T follicular helper cell (primary cell): ENCODE data around the gene APOL4.
"Not testable (repeated sequence)": the region's sequence is repeated elsewhere in the genome, so short reads cannot be mapped to it uniquely, and the experiment has no call there.

Experiments used
- DNase-seq: peaks from one replicate; pipeline ENCODE4 v3.0.0-alpha.2; 2020; ENCODE audit warnings: low read depth
- total RNA-seq, 2 experiments: gene quantifications; one replicate each; lab custom pipeline; 2026; lab: John Stamatoyannopoulos, UW

Gene APOL4
- total RNA-seq = 0 to 0.12 reads per million in 2 experiments

DNA sequence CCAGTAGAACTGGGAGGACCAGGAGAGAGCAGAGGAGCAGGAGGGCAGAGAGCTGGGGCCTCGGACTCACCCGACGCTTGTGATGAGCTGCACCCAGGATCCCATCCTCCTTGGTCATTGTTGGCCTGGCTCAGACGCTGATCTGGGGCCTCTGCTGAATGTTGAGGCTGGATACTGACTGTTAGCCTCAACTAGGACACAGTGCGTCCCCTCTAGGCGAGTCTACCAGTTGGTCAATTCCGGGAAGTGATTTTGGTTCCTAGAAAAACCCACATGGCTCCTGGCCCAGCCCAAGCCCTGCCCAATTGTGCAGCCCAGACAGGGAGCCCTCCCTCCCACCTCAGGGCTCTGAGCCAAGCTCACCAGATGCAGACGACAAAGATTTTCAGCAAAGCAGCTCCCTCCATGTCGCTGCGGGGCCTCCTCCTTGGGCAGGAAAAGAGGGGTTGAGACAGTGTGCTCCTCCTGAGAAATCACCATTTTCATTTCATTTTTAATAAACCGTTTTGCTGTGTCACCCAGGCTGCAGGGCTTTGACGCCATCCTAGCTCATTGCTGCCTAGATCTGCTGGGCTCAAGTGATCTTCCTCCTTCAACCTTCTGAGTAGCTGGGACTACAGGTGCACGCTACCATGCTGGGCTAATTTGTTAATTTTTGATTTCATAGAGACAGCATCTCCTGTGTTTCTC, at the start of gene APOL4:
TSS of gene APOL4 (minus strand) at position 180 of the 690 bp plus-strand sequence. CDS start at position 105, 75 bp downstream.
- no peak for DNase-seq

DNA sequence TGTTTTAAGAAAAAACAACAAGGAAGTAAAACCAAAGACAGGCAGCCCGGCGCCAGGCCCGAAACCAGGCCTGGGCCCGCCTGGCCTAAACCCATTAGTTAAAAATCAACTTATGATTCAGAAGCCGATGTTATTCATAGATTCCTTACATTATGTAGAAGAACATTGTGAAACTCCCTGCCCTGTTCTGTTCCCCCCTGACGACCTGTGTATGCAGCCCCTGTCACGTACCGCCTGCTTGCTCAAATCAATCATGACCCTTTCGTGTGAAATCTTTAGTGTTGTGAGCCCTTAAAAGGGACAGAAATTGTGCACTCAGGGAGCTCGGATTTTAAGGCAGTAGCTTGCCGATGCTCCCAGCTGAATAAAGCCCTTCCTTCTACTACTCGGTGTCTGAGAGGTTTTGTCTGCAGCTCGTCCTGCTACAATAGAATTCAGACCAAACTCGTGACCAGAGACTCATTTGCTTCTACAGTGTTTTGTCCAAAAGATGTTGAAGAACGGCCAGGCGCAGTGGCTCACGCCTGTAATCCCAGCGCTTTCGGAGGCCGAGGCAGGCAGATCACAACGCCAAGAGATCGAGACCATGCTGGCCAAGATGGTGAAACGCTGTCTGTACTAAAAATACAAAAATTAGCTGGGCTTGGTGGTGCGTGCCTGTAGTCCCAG, 48.8 kb upstream of the APOL4 start:
- DNase-seq = not testable (repeated sequence)

DNA sequence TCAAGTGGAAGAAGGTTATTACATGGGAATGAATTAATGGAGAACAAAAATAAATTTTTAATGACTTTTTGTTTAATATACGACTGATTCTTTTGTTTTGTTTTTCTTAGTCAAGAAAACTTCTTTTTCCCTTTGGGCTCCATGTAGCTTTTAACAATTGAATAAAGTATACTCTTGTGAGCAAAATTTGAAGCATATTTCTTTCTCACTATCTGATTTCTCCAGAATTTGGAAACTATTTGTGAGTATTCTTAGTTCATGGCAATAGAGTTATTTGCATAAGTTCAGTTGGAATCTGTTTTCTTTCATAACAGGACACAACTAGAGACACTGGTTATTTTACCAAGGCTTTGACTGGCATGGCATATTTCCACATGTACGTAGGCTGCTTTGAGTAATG, 47.6 kb upstream of the APOL4 start:
- DNase-seq = no peak

GRCh38 chr22:36247955-36248354, 46.3 kb upstream of the APOL4 start:
- no peak for DNase-seq

DNA sequence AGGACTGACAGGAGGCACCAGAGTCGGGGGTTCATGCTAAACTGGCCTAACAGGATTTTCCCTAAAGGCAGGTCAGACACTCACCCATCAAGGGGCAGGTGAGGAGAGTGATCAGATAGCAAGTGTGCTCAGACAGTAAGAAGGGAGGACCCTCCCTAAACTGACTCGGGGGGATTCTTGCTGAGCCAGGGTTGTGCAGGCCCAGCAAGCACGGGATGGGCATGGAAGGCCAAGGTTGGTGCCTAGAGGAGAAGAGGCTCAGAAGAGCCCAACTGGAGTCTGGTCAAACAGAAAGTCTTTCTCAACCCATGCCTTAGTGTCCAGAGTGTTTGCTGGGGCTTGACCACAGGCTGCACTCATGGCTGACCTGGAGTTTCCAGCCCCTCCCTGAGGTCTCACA, 45.1 kb upstream of the APOL4 start:
- no peak for DNase-seq

GRCh38 chr22:36245805-36246356, 44.3 kb upstream of the APOL4 start:
- no peak for DNase-seq

- no peak for DNase-seq
Measured at GRCh38 chr22:36244522-36245391, 43.1 kb upstream of the APOL4 start.

DNA sequence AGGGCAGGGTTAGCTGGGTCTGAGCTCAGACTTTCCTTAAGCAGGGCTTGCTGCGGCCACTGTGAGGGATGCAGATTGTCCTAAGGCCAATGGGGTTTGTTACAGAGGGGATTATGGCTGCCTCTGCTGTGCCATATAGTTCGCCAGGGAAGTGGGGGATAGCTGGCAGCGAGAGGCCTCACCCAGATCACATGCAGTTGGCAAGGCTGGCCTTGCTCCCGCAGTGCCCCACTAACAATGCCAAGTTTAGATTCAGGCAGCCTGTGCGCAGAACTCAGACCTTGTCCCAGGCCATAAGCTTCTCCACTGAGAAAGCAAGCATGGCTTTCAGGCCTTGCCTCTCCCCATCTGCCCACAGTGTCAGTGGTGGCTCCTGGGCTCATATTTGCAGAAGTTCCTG, 42.4 kb upstream of the APOL4 start:
- no peak for DNase-seq

DNA sequence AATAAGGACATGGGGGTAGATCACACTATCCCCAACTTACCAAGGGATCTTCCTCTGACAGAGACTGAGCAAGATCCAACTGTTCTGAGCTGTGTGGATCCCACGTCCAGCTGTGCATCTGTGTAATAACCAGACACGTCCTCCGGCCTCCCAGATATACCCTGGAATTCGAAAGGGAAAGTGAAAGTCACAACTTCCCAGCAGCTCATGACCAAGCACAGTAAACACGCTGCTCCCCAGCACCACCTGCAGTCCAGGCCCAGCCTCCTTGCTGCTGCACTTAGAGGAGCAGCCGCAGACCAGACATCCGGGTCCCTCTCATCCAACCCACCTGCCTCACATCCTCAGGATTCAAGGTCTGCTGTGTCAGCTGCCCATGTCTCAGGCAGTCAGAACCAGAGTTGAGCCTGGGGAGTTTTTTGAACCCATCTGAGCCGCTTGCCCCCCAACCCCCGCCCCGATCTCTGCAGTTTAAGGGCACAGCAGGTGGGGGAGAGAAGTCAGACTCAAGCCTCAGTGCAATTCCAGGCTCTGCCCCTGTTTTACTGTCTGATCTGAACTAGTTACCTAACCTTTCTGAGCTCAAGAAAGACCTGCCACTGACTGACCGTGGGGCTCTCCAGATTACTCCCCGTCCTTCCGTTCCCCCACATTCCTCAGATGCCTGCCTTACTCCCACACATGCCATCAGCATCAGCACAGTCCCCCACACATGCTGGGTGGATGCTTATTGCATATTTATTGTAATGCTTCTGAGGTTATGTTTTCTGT, 38.0 kb upstream of the APOL4 start, which contains the start of gene APOL2:
TSS of gene APOL2 (minus strand) at position 127 of the 771 bp plus-strand sequence. CDS start 6,365 bp downstream, outside the sequence.
- DNase-seq = peak; percentile 80

DNA sequence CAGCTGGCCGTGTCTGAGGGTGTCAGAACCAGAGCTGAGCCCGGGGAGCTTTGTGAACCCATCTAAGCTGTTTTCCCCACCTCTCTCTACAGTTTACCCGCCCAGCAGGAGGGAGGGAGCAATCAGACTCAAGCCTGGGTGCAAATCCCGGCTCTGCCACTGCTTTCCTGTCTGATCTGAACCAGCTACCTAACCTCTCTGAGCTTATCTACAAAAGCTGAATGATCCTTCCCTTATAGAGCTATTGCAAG, 37.5 kb upstream of the APOL4 start:
- DNase-seq = no peak

DNA sequence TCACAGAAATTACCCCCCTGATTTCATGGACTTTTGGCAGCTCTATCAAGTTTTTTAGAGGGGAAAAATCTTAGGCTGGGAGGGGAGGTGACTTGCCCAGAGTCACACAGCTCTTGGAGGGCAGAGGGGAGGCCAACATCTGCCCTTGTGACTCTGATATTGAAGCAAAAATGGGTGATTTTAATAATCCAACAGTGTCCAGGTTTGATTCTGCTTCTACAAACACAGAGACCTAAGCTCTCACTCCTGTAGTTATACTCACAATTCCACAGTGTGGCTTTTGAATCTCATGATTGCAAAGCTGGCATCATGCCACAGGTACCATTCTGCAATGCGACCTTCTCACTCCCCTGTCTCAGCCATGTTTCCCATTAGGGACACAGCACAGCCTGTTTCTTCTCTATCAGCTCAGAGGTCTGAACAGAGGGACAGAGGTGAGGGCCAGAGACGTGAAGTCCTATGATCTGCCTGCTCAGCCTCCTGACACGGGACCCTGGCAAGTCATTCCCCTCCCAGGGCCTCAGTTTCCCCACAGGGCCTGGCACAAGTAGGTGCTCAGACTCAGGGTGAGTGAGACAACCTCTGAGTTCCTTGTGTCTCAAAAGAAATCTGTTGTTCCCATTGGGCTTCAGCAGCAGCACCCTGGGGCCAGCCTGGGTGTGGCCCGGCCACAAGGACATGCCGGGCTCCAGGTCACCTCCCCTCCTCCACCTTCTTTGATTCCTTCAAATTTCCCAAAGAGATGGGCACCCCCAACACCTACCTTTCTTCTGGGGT, 37.0 kb upstream of the APOL4 start:
- DNase-seq = no peak

DNA sequence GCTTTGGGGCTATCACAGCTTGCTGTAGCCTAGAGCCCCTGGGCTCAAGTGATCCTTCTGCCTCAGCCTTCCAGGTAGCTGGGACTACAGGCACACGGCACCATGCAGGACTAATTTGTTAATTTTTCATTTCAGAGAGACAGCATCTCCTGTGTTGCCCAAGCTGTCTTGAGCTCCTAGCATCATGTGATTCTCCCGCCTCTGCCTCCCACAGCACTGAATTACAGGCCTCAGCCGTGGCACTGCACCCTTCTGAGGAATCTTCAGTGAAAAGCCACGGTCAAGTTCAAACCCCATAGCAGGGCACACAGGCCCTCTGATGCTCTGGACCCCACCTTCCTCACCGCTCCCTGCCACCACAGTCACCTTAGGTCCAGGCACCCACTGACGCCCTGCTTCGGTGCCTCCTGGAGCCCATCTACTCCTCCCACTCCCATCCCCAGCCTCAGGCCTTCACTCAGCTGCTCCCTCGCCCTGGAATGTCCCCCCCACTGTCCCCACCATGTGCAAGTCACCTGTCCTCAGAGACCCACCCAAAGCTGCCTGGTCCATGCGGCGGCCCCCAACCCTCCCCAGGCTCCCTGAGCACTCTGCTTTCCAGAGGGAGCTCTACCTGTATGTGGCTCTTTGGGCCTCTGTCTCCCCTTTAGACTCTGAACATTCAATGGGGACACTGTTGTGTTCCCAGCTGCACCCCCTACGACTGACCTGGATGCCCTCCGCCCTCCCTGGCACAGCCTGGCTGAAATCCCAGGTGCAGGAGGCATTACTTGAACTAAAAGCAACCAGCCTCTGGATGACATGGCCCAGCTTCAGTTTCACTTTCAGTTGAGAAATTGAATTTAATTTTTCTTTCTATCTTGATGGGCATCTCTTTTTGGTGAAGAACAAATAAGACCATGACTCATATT, 36.1 kb upstream of the APOL4 start:
- DNase-seq = no peak

GRCh38 chr22:36236388-36237319, 35.0 kb upstream of the APOL4 start:
- no peak for DNase-seq

- no peak for DNase-seq
Measured at GRCh38 chr22:36235585-36235984, 34.0 kb upstream of the APOL4 start.

GRCh38 chr22:36234919-36235318, 33.3 kb upstream of the APOL4 start:
- DNase-seq = no peak

GRCh38 chr22:36234213-36234612, 32.6 kb upstream of the APOL4 start:
- DNase-seq = no peak

DNA sequence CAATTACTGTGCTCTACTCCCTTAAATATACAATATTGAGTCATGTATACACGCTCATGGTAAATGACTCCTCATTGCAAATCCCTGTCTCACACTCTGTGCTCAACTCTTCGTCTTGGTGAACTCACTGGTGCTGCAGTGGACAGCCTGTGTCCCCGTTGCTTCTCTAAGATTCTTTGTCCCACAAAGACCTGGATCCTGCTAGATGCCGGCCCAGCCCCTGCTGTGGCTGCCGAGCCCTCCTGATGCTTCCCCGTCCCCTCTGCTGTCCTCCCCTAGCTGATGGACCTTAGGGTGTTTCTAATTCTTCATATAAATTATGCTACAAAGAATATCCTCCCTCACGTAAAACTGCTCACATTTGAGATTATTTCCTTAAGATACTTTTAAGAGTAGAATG, 32.2 kb upstream of the APOL4 start:
- no peak for DNase-seq

DNA sequence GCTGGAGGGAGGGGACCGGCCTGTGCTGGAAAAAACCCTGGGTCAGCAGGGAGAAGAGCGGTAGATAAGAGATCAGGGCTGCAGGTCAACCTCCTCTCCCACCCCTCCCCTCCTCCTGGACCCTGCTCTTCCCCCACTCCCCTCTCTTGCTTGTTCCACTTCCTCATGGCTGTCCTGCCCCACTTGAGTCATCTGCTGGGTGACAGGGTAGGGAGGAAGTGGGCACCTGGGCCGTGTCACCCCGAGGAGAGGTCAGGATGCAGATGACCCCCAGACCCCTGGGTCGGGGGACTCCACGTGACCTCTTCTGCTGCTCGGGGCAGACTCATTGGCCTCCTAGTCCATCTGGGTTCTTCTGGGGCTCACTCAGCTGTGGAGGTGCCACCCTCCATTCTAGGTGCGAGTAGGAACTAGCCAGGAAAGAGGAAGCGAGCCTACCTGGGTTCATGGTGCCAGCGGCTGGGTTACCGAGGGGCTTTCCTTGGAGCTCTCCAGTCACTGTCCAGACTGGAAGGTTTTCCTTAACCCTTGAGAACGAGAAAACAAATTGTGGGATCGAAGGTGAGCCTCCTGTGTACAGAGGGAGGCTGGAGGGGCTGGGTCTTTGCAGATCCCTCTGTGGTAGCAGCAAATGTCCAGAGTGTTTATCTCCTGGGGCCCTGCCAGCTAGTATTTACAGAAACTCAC, 31.2 kb upstream of the APOL4 start:
- no peak for DNase-seq
